ENCODE data around the gene BTBD16.

The BTBD16 gene

DNA sequence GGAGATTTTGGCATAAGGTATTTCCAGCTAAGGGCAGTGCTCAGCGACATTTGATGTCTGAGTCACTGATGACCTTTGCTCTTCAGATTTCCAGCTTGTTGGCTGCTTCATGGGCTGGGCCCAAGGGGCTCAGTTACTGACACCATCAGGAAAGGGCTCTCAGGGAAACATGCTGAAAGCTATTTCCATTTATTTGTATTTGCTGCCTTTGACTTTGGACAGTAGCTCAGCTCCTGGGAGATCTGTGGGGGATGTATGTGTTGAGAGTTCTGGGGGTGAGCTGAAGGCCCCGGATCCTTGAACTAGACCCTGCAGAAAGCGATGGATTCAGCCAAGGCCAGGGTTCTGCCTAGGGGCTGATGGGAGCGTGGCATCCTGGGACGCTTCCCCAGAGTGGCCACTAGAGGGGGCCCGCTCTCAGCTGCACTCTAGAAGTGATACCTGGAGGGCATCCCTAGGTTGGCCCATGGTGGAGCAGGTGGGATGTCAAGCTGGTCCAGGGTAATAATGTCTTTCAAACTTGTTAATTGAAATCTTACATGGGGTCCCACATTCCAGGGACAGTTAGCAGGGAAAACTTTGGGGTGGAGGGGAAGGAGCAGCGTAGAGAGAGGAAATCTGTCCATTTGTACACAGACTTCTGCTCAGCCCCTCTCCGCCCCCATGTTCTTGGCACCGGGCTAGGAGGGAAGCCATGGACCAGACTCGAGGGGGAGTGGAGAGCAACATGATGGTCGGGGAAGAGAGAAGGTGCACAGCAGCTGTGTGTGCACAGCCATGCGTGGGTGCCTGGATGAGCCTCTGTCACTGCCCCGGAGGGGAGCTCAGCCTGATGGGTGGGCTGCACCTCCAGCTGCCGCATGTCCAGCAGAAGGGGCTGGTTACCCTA lies 3.0 kb upstream of the BTBD16 start:
- peak in 1 of 2 donors; percentile 33 for DNase-seq (ENCODE audit: low read depth in 1 of 2, low spot score in 1 of 2)

DNA sequence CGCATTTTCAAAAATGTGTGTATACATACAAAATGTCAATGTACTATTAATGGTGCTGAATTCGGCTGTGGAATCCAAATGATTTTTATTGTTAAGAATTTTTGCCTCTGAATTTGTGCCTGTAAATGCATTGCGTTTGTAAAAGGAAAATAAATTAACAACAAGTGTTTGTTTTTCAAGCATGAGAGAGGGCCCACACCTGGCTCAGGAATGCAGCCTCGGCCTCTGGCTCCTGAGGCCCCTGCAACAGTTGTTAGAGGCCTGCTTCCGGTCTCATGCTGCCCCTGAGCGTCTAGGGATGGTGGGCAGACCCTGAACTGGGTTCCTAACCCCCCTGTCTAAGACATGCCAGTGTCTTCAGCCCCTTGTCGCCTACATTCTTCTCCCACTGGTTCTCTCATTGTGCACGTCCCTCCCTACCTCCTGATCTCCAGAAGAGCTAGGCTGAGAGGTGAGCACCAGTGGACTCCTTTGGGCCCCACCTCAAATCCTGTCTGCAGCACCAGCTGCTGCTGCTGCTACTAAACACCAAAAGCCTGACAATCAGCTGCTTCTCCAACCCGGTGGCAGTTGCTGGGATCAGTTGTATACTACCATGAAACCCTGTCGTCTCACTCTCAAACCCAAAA lies 1.9 kb upstream of the BTBD16 start:
- no peak for DNase-seq (ENCODE audit: low read depth in 1 of 2, low spot score in 1 of 2)

DNA sequence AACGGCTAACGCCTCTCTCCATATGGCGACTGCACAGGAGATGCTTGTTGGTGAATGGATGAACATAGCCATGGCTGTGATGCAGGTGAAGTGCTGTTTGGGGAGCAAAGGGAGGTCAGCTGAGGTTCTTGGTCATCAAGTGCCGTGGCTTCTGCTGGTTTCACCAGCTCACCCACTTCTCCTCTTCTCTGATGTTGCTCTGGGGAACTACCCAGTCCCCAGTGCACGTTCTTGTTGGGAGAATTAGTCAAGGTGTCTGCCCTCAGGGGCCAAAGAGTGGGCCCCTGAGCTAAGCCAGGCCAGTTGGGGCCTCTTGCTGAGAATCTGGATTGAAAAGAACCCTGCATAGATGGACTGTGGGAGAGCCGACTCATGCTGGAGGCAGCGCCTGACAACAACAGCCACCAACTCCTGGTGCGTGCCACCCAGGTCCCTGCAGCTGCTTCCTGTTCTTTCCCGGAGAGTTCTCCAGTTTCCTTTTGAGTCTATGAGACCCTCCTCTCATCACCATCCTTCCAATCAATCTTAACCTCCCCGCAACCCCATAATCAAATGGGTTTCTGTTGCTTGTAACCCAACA lies 3.0 kb downstream of the BTBD16 start:
- no peak for DNase-seq (ENCODE audit: low read depth in 1 of 2, low spot score in 1 of 2)

DNA sequence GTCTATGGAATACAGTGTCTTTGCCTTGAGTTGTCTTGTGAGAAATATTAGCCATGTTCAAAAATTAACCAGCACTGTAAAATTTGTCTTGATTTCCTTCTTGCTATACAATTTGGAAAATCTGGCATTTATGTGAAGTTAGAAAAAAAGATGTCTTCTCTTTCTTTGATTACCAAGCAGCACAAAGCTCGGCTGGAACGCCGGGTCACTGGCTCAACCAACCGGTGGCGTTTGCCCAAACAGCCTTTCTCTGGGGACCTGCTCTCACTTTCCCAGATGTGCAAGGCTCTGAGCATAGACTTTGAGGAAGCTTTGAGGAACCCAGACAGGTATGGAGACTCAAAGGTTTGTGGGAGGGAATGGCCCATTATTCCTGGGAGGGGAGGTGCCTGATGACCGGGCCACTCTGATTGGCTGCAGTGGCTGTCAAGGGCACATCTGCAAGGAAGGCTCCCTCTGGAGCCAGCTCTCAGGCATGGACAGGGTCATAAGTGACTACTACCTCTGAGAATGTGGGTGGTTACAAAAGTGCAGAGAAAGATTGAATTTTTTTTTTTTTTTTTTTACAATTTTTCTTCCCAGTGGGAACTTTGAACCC lies 5.6 kb downstream of the BTBD16 start:
- no peak for DNase-seq (ENCODE audit: low read depth in 1 of 2, low spot score in 1 of 2)

DNA sequence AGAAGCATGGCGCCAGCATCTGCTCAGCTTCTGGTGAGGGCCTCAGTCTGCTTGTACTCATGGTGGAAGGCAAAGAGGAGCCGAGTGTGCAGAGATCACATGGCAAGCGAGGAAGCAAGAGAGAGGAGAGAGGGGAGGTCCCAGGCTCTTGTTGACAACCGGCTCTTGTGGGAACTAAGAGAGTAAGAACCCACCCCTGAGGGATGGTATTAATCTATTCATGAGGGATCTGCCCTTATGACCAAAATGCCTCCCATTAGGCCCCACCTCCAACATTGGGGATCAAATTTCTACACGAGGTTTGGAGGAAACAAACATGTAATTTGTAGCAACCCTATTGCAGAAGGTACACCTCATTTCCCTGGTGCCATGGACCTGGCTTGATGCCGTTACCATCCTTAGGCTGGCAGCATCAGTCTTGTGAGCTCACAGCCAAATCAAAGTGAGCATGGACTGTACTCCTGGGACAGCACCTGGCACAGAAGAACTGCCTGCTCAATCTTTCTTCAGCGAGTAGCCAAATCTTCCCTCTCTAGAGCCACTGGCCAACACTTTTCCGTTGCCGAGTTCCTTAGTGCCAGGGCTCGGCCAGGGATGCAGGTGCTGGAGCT lies 6.5 kb downstream of the BTBD16 start:
- no peak for DNase-seq (ENCODE audit: low read depth in 1 of 2, low spot score in 1 of 2)

DNA sequence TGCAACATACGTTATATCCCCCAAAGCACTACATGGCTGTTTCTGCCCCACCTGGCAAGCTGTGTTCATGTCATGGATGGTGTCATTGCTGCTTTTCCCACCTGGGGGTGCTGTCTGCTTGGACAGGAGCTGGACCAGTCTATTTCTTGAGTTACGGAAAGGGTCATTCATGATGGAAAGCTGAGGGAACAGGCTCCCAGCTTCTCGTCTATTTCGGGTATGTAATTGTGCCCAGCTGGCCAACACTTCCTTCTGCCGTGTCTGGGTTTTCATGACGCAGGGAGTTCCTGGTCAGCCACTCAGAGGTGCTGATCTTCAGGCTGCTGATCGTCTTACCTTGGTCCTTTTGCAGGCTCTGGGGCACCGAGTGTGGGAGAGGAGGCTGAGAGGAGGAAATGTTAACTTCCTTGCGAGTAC lies 8.6 kb downstream of the BTBD16 start:
- no peak for DNase-seq (ENCODE audit: low read depth in 1 of 2, low spot score in 1 of 2)

DNA sequence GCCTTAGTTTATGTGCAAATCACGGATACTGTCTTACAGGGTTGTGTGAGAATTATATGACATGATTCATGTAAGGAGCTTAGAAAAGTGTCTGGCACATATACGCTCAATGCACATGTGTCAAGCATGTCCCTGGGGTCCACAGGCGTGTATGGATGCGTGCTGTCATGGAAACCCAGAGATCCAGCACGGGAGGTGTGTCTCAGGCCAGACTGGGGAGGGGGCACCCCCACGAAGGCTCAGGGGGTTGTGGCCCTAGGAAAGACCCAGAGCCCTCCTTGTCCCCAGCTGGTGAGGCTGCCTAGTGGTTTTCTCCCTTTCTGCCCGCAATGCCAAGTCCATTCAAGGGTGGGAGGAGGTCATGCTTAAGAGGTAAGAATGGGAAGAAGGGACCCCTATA lies 9.1 kb downstream of the BTBD16 start:
- no peak for DNase-seq (ENCODE audit: low read depth in 1 of 2, low spot score in 1 of 2)

DNA sequence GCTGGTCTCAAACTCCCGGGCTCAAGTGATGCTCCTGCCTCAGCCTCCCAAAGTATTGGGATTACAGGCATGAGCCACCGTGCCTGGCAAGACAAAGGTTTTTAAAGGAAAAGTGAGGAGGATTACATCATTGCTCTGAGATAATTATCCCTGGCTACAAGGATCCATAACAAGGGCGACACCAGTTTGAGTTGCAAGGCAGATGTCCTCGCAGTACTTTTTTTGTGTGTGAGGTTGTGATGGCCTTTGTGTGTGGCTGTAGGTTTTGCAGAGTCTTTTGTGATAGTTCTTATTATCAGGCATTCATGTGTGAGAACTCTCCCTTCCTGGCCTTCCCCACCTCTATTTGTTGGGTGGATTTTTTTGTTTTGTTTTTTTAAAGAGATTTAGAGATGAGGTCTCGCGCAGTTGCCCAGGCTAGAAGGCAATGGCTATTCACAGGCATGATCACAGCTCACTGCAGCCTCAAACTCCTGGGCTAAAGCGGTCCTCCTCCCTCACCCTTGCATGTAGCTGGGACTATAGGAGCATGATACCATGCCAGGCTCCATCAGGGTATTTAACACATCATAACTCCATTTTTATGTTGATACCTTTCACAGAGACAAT lies 10.0 kb downstream of the BTBD16 start:
- no peak for DNase-seq (ENCODE audit: low read depth in 1 of 2, low spot score in 1 of 2)

DNA sequence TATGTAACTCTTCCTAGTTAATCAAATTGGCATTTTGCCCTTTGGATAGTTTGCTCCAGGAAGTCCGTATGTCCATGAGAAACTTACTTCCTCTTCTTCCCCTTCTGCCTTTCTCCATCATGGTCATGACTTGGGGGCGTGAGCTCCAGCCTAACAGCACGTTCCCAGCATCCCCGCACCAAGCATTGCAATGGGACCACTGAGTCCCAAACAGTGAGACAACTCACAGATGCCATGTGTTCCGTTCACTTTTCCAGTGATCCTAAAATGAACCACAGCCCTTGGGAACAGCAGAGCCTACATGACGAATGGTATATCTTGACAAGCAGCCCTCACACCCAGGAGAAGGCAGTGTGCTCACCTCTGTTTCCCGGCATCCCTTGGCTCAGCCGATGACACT lies 10.7 kb downstream of the BTBD16 start:
- DNase-seq (ENCODE audit: low read depth in 1 of 2, low spot score in 1 of 2), result no peak

DNA sequence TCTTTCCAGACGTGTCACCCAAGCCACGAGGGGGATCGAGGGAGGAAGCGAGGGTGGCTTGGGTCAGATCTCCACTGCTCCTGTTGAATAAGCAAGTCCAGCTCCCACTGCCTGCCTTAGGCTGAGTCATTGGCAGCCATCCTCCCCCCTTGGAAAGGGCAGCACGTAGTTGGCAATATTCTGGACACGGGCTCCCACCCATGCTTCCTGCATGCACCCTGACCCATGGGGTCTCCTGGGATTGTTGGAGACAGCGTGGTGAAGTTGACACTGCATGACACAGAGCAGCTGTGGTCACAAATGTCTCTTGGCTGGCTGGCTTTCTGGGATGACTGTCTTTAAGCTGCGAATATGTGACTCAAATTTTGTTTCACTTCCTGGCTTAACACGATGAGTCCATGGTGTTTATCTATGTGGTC lies 11.2 kb downstream of the BTBD16 start:
- DNase-seq (ENCODE audit: low read depth in 1 of 2, low spot score in 1 of 2), result no peak

DNA sequence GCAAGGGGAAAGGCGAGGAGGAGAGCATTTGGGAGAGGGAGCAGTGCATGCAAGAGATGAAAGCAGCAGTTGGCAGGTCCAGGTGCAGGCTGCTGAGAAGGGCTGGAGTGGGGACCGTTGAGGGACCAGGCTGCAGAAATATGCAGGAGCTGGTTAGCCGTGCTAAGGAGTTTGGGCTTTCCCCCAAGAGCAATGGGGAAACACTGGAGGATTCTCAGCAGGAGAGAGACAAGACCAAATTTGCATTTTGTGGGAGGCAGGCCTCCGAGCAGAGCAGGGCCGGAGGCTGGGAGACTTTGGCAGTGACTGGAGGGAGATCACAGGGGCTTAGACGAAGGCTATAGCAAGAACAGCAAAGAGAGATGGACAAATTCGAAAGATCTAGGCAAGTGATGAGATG lies 11.8 kb downstream of the BTBD16 start:
- DNase-seq (ENCODE audit: low read depth in 1 of 2, low spot score in 1 of 2), result no peak

DNA sequence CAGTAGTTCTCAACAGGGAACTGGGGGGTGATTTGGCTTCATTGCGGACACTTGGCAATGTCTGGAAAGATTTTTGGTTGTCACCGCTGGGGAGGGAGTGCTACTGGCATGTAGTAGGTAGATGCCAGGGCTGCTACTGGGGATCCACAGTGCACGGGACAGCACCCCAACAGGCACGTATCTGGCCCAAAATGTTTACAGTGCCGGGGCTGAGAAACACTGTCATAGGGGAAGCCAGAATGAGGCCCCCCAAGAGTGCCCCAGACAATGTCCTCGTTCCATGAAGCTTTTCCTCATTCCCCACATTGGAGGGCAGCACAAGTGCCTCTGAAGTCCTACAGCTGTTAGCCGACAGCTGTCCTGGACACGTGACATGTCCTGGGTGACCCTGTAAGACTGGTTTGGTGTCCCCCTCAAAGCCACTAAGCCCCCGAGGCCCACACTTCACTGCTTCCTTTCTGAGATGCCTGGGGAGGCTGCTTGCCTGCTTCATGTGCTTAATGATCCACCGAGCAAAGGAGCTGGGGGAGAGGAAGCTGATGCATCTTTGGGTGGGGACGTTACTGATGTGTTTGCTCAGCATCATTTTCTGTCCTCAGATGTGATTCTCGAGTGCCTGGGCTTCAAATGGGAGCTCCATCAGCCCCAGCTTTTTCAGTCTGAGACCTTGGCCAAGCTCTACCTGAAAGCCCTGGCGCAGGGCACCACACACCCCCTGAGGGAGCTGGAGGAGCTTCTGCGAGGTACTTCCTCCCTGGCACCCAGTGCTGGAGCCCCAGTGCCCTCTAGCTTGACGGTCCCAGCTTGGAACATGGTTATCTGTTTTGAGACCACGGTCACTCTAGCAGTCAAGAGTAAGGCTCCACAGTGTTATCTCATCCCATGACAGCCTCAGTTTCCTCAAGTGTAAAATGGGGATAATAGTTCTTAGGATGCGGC lies 14.7 kb downstream of the BTBD16 start:
- no peak for DNase-seq (ENCODE audit: low read depth in 1 of 2, low spot score in 1 of 2)

DNA sequence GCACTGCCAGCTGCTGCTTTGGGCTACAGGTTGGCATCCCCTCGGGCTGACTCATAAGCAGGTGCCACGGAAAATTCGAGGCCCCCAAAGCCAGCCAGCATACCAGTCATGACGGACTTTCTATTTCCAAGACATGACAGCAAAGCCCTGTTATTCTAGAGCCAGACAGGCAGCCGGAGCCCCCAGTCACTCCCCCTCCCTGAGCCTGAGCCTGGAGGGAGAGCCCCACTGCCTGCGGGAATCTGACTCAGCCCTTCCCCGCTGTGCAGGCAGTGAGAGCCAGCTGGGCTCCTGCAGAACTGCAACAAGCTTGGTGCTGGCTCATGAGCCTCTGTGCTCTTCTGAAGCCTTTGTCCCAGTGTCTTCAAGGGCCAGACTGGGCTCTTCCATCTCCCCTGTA lies 15.8 kb downstream of the BTBD16 start:
- no peak for DNase-seq (ENCODE audit: low read depth in 1 of 2, low spot score in 1 of 2)

DNA sequence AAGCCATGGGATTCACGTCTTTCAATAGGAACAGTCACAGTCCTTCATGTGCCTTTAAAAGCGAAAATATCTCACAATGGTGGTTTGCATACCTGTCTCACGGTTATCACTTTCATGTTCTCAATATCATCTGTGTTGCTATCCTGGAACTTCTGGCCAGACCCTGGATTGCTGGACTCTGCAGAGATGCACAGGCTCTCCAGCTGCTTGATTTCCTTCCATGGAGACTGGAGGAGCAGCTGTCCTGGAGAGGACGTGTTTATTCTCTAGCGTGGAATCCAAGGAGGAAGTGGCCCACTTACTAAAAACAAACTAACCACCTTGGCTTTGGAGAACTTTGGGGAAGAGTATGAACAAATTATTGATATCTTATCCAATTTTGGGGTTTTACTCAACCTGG lies 16.5 kb downstream of the BTBD16 start:
- DNase-seq (ENCODE audit: low read depth in 1 of 2, low spot score in 1 of 2), result no peak

DNA sequence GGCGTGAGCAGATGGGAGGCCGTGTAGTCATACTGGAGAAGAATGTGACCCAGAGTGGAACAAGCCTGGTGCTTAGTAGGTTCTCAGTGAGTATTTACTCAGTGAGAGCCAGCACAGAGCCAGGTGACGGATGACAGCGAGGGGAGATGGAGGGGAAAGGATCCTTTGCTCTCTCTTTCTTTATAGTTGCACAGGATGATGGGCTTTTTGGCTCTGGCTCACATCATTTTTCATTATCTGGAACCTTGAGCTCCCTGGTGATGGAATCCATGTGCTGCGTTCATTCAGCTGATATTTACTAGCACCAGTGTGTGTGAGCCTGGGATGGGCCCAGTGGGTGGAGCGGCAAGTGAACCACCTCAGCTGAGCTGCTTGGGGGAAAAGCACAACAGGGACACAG lies 17.2 kb downstream of the BTBD16 start:
- no peak for DNase-seq (ENCODE audit: low read depth in 1 of 2, low spot score in 1 of 2)

DNA sequence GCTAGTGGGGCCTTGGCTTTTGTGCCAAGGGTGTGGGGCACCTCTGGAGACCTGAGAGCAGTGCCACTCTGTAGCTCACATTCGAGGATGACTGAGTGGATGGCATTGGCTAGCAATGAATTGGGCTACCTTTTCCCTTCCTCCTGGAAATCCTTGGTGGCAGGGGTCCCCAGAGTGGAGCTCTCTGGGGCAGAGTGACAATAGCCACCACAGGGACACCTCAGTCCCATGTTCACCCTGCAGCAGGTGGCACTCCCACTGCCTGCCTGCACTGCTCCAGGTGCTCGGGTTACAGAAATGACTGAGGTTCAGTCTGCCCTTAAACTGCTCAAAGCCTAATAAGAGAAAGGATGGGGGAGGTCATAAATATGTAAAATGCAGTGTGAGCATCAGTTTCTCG lies 17.8 kb downstream of the BTBD16 start:
- DNase-seq (ENCODE audit: low read depth in 1 of 2, low spot score in 1 of 2), result no peak

DNA sequence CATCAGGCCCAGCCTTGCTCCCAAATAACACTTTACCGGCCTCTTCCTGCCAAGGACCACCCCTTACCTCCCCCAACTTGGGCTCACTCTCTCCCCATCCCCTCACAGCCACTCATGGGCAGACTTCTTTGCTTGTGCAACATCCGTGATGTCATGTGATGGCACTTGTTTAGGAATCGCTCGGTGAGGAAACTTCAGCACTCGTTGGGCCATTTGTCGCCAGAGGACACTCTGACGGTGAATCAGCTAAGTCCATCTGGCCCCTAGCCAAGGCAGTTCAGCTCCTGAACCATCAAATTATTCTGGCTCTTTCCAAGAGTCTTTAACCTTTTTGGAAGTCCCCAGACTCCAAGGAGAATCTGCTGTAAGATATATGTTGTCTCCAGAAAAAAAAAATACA lies 19.2 kb downstream of the BTBD16 start:
- DNase-seq (ENCODE audit: low read depth in 1 of 2, low spot score in 1 of 2), result no peak

DNA sequence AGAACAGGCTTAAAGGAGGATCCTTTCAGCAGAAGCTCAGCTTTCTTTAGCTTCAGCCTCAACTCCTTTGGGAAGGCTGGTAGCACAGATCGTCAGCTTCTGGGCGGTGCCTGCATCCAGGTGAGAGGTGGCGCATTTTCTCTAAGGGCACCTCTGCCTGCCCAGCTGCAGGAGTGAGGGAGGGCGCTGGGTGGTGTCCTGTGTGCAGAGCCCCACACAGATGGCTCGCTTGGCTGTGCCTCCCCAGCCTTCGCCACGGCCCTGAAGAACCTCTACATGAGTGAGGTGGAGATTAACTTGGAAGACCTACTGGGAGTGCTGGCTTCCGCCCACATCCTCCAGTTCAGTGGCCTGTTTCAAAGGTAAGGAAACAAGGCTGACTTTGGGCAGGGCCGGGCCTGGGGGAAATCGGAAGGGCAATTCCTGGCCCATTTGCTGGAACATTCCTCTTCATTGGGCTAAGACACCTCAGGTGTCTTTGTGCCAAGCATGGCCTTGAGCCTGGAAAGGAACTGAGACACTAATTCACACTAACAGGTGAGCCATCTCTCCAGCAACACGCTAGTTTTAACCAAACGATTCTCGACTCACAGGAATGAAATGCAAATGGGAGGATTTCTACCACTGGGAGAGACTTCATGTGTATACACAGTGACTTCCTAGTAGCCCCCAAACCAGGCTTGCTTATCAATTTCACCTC lies 19.9 kb downstream of the BTBD16 start:
- no peak for DNase-seq (ENCODE audit: low read depth in 1 of 2, low spot score in 1 of 2)

DNA sequence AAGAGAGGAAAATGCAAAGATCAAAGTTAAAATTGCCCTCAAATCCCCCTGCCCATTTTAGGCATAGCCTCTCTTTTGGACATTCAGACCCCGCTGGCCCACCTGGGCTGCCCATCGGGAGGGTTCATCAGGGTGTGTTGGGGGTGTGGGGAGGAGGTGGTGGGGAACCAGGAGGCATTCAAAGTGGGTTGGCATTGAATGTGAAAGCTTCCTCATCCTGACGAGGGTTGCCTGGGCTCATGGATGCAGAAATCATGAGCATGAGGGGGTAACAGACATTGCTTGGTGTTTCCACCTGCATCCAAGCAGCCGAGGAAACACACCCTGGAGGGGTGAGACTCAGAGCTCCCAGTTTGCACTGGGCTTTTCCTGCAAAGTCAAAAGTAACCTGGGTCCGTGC lies 20.6 kb downstream of the BTBD16 start:
- DNase-seq (ENCODE audit: low read depth in 1 of 2, low spot score in 1 of 2), result no peak

Measured in activated CD4-positive, alpha-beta T cell treated with anti-CD3 and anti-CD28 coated beads, Interleukin-2, amount 50 U/mL, for 24 hours (primary cell).